Activated CD8-positive, alpha-beta memory T cell treated with anti-CD3 and anti-CD28 coated beads, Interleukin-2, amount 50 U/mL, for 48 hours (primary cell): ENCODE results near the gene PTH1R.
"Not testable (repeated sequence)": the region's sequence is repeated elsewhere in the genome, so short reads cannot be mapped to it uniquely, and the experiment has no call there.

ENCODE experiments used
- DNase-seq: peaks from one replicate; pipeline ENCODE4 v3.0.0-alpha.2; 2020

PTH1R gene

GRCh38 chr3:46901591-46902187 is 24.2 kb downstream of the PTH1R start:
- no peak for DNase-seq

DNA sequence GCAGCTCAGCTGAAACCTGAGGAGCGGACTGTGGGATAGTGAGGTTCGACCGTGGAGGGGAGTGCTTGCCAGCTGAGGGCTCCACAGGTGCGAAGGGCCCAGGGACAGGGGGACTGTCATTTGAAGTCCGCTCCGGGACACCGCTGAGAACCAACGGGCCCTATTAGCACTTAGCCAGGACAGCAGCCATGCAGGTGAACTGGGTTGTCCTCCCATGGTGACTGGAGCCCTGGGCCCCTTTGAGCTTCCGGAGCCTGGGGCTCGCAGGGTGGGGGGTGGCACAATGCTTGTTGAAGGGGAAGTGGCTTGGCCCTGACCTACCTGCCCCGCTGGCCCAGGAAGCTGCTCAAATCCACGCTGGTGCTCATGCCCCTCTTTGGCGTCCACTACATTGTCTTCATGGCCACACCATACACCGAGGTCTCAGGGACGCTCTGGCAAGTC is 24.7 kb downstream of the PTH1R start:
- DNase-seq = no peak

DNA sequence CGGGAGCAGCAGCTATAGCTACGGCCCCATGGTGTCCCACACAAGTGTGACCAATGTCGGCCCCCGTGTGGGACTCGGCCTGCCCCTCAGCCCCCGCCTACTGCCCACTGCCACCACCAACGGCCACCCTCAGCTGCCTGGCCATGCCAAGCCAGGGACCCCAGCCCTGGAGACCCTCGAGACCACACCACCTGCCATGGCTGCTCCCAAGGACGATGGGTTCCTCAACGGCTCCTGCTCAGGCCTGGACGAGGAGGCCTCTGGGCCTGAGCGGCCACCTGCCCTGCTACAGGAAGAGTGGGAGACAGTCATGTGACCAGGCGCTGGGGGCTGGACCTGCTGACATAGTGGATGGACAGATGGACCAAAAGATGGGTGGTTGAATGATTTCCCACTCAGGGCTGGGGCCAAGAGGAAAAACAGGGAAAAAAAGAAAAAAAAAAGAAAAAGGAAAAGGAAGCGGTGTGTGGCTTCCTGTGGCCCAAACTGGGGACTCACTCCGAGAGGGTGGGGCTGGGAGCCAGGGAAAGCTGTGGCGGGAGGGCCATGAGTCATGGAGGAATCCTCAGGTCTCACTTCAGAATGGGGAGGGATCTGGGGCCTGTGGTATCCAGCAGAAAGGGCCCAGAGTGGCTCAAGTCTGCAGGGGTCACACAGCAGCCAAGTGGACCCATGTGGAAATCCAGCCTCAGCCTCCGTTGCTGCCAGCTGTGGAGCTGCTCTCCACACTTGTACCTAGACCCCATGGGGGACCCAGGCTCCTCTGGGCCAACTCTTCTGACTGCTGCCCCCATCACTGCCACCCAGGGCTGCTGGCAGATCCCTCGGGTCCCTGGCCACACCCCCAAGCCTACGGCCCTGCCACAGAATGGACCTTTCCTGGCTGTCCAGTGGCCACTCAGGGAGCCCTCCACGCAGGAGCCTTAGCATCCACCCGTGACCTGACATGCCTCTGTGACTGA is 26.1 kb downstream of the PTH1R start:
- DNase-seq = no peak

DNA sequence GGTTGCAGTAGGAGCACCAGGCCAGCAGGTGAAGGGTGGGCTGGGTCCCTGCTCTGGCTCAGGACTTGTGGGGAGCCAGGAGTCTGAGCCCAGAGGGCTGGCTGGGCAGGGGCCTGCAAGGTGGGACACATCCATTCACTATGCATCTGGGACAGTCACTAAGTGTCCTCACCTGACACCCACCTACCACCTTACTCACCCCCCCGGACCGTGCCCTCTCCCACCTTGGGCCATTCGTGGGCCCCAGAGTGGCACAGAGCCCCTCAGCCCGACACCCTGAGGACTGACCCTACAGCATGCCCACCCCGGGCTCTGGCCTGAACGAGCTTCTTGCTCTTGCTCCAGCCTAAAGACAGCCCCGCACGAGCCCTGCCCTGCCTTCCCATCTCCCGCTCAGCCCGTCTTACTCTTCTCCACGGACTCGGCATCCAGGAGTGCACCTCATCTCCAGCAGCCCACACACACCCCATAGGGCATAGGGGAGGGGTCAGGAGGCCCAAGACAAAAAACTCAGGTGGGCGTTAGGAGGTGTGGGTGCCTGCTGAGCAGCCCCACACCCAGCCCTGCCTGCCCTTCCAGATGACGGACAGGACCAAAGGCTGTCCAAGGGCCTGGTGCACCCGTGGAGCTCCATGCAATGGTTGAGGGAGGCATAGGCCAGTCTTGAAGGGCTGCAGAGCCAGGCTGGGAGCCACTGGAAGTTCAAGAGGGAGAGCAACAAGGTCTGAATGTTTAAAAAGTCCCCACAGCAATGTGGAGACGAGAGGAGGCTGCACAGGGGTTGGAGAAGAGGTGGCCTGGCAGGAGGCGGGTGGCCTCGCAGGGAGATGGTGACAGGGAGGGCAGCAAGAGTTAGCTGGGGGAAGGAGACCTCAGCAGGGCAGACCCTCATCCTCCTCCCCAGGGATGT is 27.0 kb downstream of the PTH1R start:
- no peak for DNase-seq

GRCh38 chr3:46905213-46905560 is 27.7 kb downstream of the PTH1R start:
- DNase-seq = no peak

DNA sequence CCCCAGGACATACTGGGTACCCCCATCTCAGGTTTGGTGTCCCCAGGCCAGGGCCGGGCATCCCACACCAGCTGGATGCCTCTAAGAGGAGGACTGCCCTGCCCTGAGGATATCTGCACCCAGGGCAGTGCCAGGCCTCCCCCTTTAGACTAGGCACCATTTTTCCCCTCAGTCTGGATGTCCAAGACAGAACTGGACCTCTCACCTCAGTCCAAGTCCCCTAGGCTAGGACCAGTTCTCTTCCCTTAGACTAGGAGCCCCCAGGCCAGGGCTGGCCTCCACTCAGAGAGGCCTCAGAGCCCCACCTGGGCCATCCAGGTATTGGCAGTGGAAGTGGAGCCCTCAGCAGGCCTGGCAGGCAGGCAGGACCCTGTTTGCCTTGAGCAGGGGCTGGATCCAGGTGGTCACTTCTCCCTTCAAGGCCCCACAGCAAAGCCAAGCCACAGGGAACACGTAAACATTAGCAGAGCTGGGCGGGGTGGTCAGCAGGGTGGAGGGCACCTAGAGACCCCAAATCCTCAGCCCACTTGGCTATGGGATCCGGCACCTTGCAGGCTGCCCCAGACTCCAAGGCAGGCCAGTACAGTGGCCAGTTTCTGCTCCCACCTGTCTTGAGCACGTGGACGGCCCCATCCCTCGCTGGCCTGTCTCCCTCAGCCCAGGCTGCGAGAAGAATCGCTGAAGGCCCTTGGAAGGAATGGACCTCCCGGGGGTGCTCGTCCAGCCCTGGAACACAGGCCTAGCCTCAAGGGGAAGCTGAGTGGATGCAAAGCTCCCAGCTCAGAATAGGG is 28.3 kb downstream of the PTH1R start:
- DNase-seq = no peak

GRCh38 chr3:46906471-46907058 is 29.0 kb downstream of the PTH1R start:
- no peak for DNase-seq

GRCh38 chr3:46907271-46907670 is 29.8 kb downstream of the PTH1R start:
- no peak for DNase-seq

- DNase-seq = no peak
Observed at GRCh38 chr3:46907960-46908293, 30.4 kb downstream of the PTH1R start.

DNA sequence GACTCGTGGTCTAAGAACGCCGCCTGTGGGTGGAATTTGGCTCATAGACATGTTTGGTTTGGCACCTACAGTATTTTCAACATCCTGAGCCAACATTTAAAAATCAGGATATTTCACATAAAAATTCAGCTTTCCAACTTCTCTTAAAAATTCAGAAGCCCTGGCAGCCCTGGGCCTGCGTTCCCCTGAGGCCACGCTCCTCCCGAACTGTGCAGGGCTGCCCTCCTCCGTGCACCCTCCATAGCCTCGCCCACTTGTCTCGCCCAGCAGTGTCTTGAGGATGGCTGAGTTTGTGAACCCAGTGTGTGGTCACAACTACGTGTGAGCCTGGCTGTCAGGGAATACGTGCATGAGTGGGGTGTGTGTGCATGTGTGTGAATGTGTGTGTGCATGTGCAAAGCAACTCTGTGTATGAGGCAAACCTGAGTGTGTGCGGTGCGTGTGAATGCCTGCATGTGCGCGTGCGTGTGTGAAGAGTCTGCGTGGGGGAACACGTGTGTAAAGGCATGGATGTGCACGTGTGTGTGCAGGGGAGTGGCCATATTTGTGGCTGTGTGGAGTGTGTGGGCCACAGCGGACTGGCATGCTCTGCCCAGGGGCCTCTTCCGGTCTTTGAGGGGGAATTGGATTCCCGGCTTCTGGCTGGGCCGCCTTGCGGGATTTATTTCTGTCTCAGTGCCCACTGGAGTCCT is 30.9 kb downstream of the PTH1R start:
- no peak for DNase-seq

GRCh38 chr3:46908986-46909534 is 31.5 kb downstream of the PTH1R start:
- DNase-seq = no peak

GRCh38 chr3:46909535-46910161 is 32.1 kb downstream of the PTH1R start:
- DNase-seq = peak; percentile 89

GRCh38 chr3:46910166-46910760 is 32.7 kb downstream of the PTH1R start:
- no peak for DNase-seq

DNA sequence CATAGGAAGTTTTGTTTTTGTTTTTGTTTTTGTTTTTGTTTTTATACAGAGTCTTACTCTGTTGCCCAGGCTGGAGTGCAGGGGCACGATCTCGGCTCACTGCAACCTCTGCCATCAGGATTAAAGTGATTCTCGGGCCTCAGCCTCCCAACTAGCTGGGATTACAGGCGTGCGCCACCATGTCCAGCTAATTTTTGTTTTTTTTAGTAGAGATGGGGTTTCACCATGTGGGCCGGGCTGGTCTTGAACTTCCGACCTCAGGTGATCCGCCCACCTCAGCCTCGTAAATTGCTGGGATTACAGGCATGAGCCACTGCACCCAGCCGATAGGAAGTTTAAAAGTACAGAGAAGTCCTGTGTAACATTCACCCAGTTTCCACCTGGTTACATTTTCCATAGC is 33.4 kb downstream of the PTH1R start:
- DNase-seq = not testable (repeated sequence)

DNA sequence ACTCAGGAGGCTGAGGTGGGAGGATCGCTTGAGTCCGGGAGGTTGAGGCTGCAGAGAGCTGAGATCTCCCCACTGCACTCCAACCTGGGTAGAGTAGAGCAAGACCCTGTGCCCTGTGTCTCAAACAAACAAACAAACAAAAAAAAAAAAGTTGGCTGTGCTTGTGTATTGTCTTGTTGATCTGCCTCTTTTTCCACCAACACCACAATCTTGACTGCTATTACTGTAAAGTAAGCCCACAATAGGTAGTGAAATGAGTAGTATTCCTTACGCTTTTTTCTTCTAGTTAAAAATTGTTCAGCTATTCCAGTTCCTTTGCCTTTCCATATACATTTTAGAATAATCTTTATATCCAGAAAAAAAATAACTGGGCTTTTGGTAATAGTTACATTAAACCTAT is 35.5 kb downstream of the PTH1R start:
- DNase-seq = no peak

- no peak for DNase-seq
Observed at GRCh38 chr3:46913644-46914043, 36.1 kb downstream of the PTH1R start.

GRCh38 chr3:46914849-46915248 is 37.3 kb downstream of the PTH1R start:
- DNase-seq = no peak

DNA sequence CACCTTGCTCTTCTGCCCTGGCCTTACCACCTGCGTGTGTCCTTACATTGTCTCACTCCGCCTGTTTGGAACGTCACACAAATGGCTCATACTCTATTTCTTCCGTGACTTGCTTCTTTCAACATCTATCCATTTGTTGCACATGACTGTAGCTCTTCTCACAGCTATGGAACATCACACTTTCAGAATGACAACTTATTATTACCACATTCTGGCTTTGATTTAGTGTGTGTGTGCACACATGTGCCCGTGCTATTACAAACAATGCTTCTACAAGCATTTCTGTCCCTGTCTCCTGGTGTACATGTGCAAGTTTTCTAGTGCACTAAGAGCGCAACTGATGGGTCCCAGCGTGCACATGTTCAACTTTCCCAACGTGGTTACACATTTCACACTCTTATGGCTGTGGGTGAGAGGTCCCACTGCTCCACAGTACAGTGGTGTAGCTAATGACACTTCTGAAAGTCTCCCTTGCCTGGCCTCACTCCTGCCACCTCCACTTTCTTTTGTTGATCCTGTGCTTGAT is 37.8 kb downstream of the PTH1R start:
- DNase-seq = no peak

- DNase-seq = no peak
Observed at GRCh38 chr3:46916278-46916677, 38.8 kb downstream of the PTH1R start.

GRCh38 chr3:46916799-46917198 is 39.3 kb downstream of the PTH1R start:
- DNase-seq = no peak
